Gastroesophageal sphincter (tissue), 4 donors: ENCODE results near the gene MIDN. TPM values are rescaled to one million over a fixed set of nuclear protein-coding genes. Genes with fewer than 3 reads are reported as not detected.
"Not testable (repeated sequence)": the region's sequence is repeated elsewhere in the genome, so short reads cannot be mapped to it uniquely, and the experiment has no call there.

ENCODE experiments used
- ATAC-seq: fragments of 150-250 bp; one replicate; pipeline ENCODE4 v1.9.1; 2016; ENCODE audit warnings: mild to moderate bottlenecking, moderate library complexity
- H3K27ac ChIP-seq, 4 donors: fragments of 200-600 bp; sonication (generic) in 3 of 4; 1 replicate in 3 of 4; 2 replicates in 1 of 4; pipeline ENCODE4 v1.5.1; 2016 to 2019
- H3K27me3 ChIP-seq: fragments of 200-600 bp; sonication (generic); one replicate; pipeline ENCODE4 v1.5.1; 2019
- H3K36me3 ChIP-seq, 2 donors: fragments of 200-600 bp; sonication (generic); one replicate each; pipeline ENCODE4 v1.5.1; 2019; ENCODE audit warnings: control low read depth in 1 of 2
- H3K4me1 ChIP-seq, 3 donors: fragments of 200-600 bp; sonication (generic); 1 replicate in 2 of 3; 2 replicates in 1 of 3; pipeline ENCODE4 v1.5.1; 2016 to 2019; ENCODE audit warnings: control low read depth in 2 of 3
- H3K4me3 ChIP-seq, 2 donors: fragments of 200-600 bp; sonication (generic); one replicate each; pipeline ENCODE4 v1.5.1; 2019; ENCODE audit warnings: mild to moderate bottlenecking in 1 of 2, moderate library complexity in 1 of 2
- H3K9me3 ChIP-seq, 3 donors: fragments of 200-600 bp; sonication (generic); one replicate each; pipeline ENCODE4 v1.5.1; 2017 to 2019; ENCODE audit warnings: control low read depth in 2 of 3
- EP300 ChIP-seq: sonication (generic); formaldehyde crosslinking; IDR thresholded peaks from one replicate; pipeline ENCODE4 v1.6.1; 2017; ENCODE audit warnings: antibody characterized with exemption, mild to moderate bottlenecking
- POLR2A ChIP-seq, 2 donors: fragments of 450-650 bp; IDR thresholded peaks; one replicate each; pipeline ENCODE4 v1.6.1; 2017; ENCODE audit warnings: antibody characterized with exemption in 2 of 2, mild to moderate bottlenecking in 2 of 2, moderate library complexity in 1 of 2
- POLR2AphosphoS5 ChIP-seq: sonication (generic); formaldehyde crosslinking; IDR thresholded peaks from one replicate; pipeline ENCODE4 v1.6.1; 2017; ENCODE audit warnings: antibody characterized with exemption
- WGBS, 2 donors: methylation state at CpG; one replicate each; pipeline ENCODE4 v1.1.5; 2018; ENCODE audit warnings: low coverage in 1 of 2; 5-methylcytosine and 5-hydroxymethylcytosine counted together
- total RNA-seq, 4 donors: library from RNA; depleted of rRNA; stranded (reverse); fragments of >200 nt; gene quantifications; one replicate each; pipeline ENCODE4 v1.1.0, GENCODE V29; 2016
- TF ChIP-seq, protein P1 (sequence below), 4 experiments: fragments of 200-600 bp in 2 of 4; fragments of 450-650 bp in 2 of 4; sonication (generic) in 1 of 4; IDR thresholded peaks; one replicate each; pipeline ENCODE4 v1.5.1; 2017 to 2019; ENCODE audit warnings: antibody characterized with exemption in 4 of 4, mild to moderate bottlenecking in 2 of 4, moderate library complexity in 2 of 4

MIDN gene
- total RNA-seq, 4 donors from 2014 or later, result 20.0 to 40.1 (median 24.2) TPM

DNA sequence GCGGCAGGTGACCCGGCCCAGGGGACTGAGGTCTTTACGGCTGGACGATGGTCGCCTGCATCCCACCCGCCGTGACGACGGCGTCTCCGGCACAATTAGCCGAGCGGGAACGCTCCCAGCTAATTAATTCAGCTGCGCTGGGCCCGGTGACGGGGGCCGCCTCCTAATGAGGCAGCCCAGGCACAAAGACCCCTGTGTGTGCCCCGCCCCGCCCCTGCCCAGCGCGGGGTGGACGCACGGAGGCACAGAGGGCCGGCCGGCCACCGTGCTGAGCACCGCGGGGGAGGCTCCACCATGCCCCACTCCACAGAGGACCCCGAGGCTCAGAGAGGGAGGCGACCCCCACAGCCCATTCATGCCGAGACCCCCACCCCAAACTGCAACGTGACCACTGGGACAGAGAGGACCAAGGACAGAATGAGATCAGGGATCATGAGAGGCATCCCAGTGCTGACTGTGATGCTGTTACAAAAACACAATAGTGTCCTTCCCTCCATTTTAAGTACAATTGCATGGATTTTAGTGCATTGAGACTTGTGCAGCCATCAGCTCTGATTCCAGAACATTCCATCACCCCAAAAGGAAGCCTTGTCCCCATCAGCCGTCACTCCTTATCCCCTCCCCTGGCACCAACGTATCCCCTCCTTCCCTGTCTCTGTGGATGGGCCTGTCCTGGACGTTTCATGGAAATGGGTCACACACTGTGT, 54.3 kb downstream of the MIDN start:
- H3K27ac ChIP-seq, result no peak overlapping the region
- TF ChIP-seq POLR2A (IDR thresholded peaks at IDR 0.05), result no peak
- no peak for TF ChIP-seq POLR2AphosphoS5
- TF ChIP-seq, protein P1, sequence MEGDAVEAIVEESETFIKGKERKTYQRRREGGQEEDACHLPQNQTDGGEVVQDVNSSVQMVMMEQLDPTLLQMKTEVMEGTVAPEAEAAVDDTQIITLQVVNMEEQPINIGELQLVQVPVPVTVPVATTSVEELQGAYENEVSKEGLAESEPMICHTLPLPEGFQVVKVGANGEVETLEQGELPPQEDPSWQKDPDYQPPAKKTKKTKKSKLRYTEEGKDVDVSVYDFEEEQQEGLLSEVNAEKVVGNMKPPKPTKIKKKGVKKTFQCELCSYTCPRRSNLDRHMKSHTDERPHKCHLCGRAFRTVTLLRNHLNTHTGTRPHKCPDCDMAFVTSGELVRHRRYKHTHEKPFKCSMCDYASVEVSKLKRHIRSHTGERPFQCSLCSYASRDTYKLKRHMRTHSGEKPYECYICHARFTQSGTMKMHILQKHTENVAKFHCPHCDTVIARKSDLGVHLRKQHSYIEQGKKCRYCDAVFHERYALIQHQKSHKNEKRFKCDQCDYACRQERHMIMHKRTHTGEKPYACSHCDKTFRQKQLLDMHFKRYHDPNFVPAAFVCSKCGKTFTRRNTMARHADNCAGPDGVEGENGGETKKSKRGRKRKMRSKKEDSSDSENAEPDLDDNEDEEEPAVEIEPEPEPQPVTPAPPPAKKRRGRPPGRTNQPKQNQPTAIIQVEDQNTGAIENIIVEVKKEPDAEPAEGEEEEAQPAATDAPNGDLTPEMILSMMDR (IDR thresholded peaks at IDR 0.05), result no peak
- no peak for TF ChIP-seq EP300
- no peak for ATAC-seq

DNA sequence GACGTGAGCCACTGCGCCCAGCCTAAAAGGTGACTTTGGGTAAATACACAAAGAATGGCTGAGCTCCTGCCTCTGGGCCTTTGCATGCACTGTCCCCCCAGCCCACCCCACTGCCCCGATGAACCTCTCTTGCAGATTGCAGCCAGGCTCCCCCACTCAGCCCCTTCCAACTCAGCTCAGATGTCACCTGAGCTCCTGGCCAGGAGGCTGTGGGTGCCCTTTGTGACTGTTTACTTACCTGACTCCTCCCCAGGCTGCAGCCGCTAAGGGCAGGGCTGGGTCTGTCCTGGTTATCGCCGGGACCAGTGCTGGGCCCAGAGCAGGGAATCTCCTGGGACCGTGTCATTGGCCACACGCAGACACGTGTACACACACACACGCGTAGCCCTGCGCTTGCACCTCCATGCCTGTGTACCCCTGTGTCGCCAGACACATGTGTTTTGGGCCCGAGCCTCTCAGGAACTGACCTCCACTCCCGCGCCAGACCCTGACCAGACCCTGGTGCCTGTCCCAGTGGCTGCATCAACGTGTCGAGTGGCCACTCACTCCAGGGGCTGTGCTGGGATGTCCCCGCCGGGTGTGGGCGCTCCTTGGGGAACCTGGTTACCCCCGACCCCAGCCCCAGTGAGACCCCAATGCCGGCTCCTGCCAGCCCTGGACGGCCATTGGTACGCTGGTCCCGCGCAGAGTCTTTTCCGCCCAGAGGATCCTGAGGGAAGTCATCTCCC, 56.0 kb downstream of the MIDN start:
- H3K36me3 ChIP-seq, result no peaks in the 10 kb centered on the region
- no peak for ATAC-seq
- no peak overlapping the region for H3K4me3 ChIP-seq
- H3K27ac ChIP-seq, result no peak overlapping the region
- no peaks in the 10 kb centered on the region for H3K4me1 ChIP-seq
- no peak for TF ChIP-seq POLR2AphosphoS5
- TF ChIP-seq POLR2A (IDR thresholded peaks at IDR 0.05), result no peak
- TF ChIP-seq EP300, result no peak
- TF ChIP-seq, protein P1 (IDR thresholded peaks at IDR 0.05), result no peak
- peaks cover 15% of the 10 kb centered on the region for H3K27me3 ChIP-seq
- H3K9me3 ChIP-seq, result no peaks in the 10 kb centered on the region
- WGBS, 2 donors, result 87 to 100% methylated on average over 1 to 3 of the region's 28 CpGs

More for the DNA sequence above, 54.3 kb downstream of the MIDN start:
- no peaks in the 10 kb centered on the region for H3K9me3 ChIP-seq
- H3K27me3 ChIP-seq, result peaks cover 11% of the 10 kb centered on the region
- H3K4me3 ChIP-seq, result no peak overlapping the region
- H3K4me1 ChIP-seq, result no peaks in the 10 kb centered on the region
- H3K36me3 ChIP-seq, result no peaks in the 10 kb centered on the region
- 35 to 38% methylated on average over 3 to 5 of the region's 36 CpGs for WGBS, 2 donors

DNA sequence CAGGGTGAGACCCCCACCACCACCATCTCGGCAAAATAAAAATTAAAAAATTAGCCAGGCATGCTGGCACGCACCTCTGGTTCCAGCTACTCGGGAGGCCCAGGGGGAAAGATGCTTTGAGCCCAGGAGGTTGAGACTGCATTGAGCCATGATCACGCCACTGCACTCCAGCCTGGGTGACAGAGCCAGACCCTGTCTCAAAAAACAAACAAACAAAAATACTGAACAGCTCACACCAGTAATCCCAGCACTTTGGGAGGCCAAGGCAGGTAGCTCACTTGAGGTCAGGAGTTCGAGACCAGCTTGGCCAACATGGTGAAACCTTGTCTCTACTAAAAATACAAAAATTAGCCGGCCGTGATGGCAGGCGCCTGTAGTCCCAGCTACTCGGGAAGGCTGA, 57.0 kb downstream of the MIDN start:
- not testable (repeated sequence) for H3K4me3 ChIP-seq, H3K4me1 ChIP-seq, ATAC-seq, H3K27ac ChIP-seq, H3K36me3 ChIP-seq, H3K9me3 ChIP-seq
- WGBS, 2 donors, result 89 to 100% methylated on average over 3 to 8 of the region's 9 CpGs
- peaks cover 18% of the 10 kb centered on the region for H3K27me3 ChIP-seq

DNA sequence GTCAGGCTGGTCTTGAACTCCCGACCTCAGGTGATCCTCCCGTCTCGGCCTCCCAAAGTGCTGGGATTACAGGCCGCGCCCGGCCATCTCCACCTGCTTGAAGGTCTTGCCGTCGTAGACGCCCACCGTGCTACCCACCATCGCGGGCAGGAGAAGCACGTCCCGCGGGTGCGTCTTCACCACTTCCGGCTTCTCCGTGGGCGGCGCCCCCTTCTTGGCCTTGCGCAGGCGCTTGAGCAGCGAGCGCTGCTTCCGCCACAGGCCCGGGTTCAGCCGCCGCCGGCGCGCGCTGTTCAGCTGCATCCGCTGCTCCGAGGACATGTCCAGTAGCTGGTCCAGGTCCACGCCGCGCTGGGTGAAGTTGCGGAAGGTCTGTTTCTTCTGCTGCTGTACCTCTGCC, 58.9 kb downstream of the MIDN start:
- Histone ChIP-seq H3K4me3 (no peak overlapping the region), H3K27ac (no peak overlapping the region), H3K27me3 (peaks cover 34% of the 10 kb centered on the region), H3K36me3 (no peaks in the 10 kb centered on the region), H3K4me1 (no peaks in the 10 kb centered on the region), H3K9me3 (no peaks in the 10 kb centered on the region)
- WGBS, 2 donors, result 100% methylated on average over 1 of the region's 38 CpGs; no CpG with 5 or more reads in 1 of the 2 donors
- no peak for TF ChIP-seq EP300
- no peak for TF ChIP-seq POLR2AphosphoS5
- no peak for TF ChIP-seq POLR2A (IDR thresholded peaks at IDR 0.05)
- TF ChIP-seq, protein P1 (IDR thresholded peaks at IDR 0.05), result no peak
- ATAC-seq, result no peak

DNA sequence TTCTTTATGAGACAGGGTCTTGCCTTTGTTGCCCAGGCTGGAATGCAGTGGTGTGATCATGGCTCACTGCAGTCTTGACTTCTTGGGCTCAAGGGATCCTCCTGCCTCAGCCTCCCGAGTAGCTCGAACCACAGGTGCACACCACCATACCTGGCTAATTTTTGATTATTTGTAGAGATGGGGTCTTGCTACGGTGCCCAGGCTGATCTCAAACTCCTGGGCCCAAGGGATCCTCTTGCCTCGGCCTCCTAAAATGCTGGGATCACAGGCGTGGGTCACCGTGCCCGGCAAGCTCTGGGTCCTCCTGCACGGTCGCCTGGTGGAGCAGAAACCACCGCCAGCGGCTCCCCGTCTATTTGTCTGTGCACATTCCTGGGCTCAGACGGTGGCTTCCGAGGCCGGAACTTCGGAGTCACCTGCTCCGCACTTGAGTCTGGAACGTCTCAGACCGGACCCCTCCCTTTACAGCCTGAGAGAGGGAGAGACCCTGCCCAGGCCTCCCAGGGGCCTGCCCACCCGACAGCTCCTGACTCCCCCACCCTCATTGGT, 59.4 kb downstream of the MIDN start:
- WGBS, 2 donors, result 90% methylated on average over 3 of the region's 20 CpGs; no CpG with 5 or more reads in 1 of the 2 donors
- Histone ChIP-seq H3K27me3 (peaks cover 39% of the 10 kb centered on the region), H3K27ac (no peak overlapping the region), H3K4me1 (no peaks in the 10 kb centered on the region), H3K9me3 (no peaks in the 10 kb centered on the region), H3K4me3 (no peak overlapping the region), H3K36me3 (no peaks in the 10 kb centered on the region)
- ATAC-seq, result no peak
- TF ChIP-seq EP300, result no peak
- TF ChIP-seq, protein P1 (IDR thresholded peaks at IDR 0.05), result no peak
- no peak for TF ChIP-seq POLR2AphosphoS5
- TF ChIP-seq POLR2A (IDR thresholded peaks at IDR 0.05), result no peak
